Neural cell (in vitro differentiated cells): ENCODE data around the gene SOBP.

Experiments
- CTCF ChIP-seq: fragments of 450-650 bp; IDR thresholded peaks from 2 replicates; pipeline ENCODE4 v1.5.1; 2014; ENCODE audit warnings: antibody characterized with exemption, mild to moderate bottlenecking, moderate library complexity; ENCODE audit not compliant: poor library complexity, severe bottlenecking
- MXI1 ChIP-seq: fragments of 450-650 bp; conservative IDR thresholded peaks from 2 replicates; pipeline ENCODE4 v1.6.1; 2014; ENCODE audit warnings: antibody characterized with exemption, mild to moderate bottlenecking; ENCODE audit not compliant: poor library complexity, severe bottlenecking

GRCh38 chr6:107679457-107679856, 189.5 kb downstream of the SOBP start:
- TF ChIP-seq CTCF (no peak), MXI1 (no peak)
